Hepatocyte (in vitro differentiated cells): ENCODE measurements around the gene KNDC1. TPM values are rescaled to one million over a fixed set of nuclear protein-coding genes. Genes with fewer than 3 reads are reported as not detected.

Experiments used
- DNase-seq: peaks from one replicate; pipeline ENCODE4 v3.0.0-alpha.2; 2016; ENCODE audit warnings: low spot score
- H2AFZ ChIP-seq: fragments of 200-600 bp; sonication (generic); 2 replicates; pipeline ENCODE4 v1.6.0; 2016; ENCODE audit warnings: antibody characterized with exemption, mild to moderate bottlenecking
- H3K27ac ChIP-seq: fragments of 200-600 bp; sonication (generic); 2 replicates; pipeline ENCODE4 v1.5.1; 2016; ENCODE audit warnings: mild to moderate bottlenecking
- H3K27me3 ChIP-seq: fragments of 200-600 bp; sonication (generic); 2 replicates; pipeline ENCODE4 v1.6.1; 2016
- H3K36me3 ChIP-seq: fragments of 200-600 bp; sonication (generic); replicated peaks from 2 replicates; pipeline ENCODE4 v1.5.1; 2016; ENCODE audit warnings: low read depth; ENCODE audit not compliant: insufficient read depth
- H3K4me1 ChIP-seq: fragments of 200-600 bp; sonication (generic); 2 replicates; pipeline ENCODE4 v1.5.1; 2016; ENCODE audit warnings: mild to moderate bottlenecking, moderate library complexity; ENCODE audit not compliant: insufficient read depth
- H3K4me2 ChIP-seq: fragments of 200-600 bp; sonication (generic); 2 replicates; pipeline ENCODE4 v1.6.0; 2016
- H3K4me3 ChIP-seq: fragments of 200-600 bp; sonication (generic); 2 replicates; pipeline ENCODE4 v1.5.1; 2016; ENCODE audit warnings: mild to moderate bottlenecking
- H3K79me2 ChIP-seq: fragments of 200-600 bp; sonication (generic); 2 replicates; pipeline ENCODE4 v1.6.0; 2017; ENCODE audit warnings: mild to moderate bottlenecking
- H3K9me2 ChIP-seq: fragments of 200-600 bp; sonication (generic); replicated peaks from 2 replicates; pipeline ENCODE4 v1.6.0; 2017; ENCODE audit warnings: mild to moderate bottlenecking; ENCODE audit not compliant: insufficient read depth
- H3K9me3 ChIP-seq: fragments of 200-600 bp; sonication (generic); 2 replicates; pipeline ENCODE4 v1.5.1; 2016; ENCODE audit warnings: low read depth, mild to moderate bottlenecking
- H4K20me1 ChIP-seq: fragments of 200-600 bp; sonication (generic); 2 replicates; pipeline ENCODE4 v1.6.0; 2016; ENCODE audit warnings: mild to moderate bottlenecking; ENCODE audit not compliant: insufficient read depth, poor library complexity, severe bottlenecking
- CTCF ChIP-seq: fragments of 200-600 bp; sonication (generic); IDR thresholded peaks from 2 replicates; pipeline ENCODE4 v1.5.1; 2016; ENCODE audit warnings: antibody characterized with exemption, mild to moderate bottlenecking; ENCODE audit not compliant: poor library complexity
- EZH2 ChIP-seq: fragments of 200-600 bp; sonication (generic); IDR thresholded peaks from 2 replicates; pipeline ENCODE4 v1.6.1; 2016; ENCODE audit warnings: antibody characterized with exemption, mild to moderate bottlenecking, borderline replicate concordance
- EZH2phosphoT487 ChIP-seq: fragments of 200-600 bp; sonication (generic); IDR thresholded peaks from one replicate; pipeline ENCODE4 v1.6.1; 2018; ENCODE audit warnings: antibody characterized with exemption, mild to moderate bottlenecking, low read depth, moderate library complexity; ENCODE audit not compliant: unreplicated experiment, severe bottlenecking
- WGBS: methylation state at CpG from one replicate; pipeline ENCODE4 v1.1.6; 2016; ENCODE audit warnings: low lambda C conversion rate; ENCODE audit errors: missing lambda C conversion rate; 5-methylcytosine and 5-hydroxymethylcytosine counted together
- polyA plus RNA-seq: library from polyadenylated mRNA; unstranded; fragments of >200 nt; fragmentation: Nextera tagmentation; extraction: Ambion mirVana; gene quantifications from 2 replicates; pipeline ENCODE4 v1.2.1, GENCODE V29; 2016
- total RNA-seq: library from RNA; depleted of rRNA; stranded (reverse); fragments of >200 nt; gene quantifications from 2 replicates; pipeline ENCODE4 v1.2.3, GENCODE V29; 2014

The KNDC1 gene
- total and polyA plus RNA-seq, 2 experiments from 2014 or later, result 3.8 to 4.3 TPM

GRCh38 chr10:133124357-133125211, 35.4 kb upstream of the KNDC1 start:
- WGBS, result 38% methylated on average over 45 of the region's 58 CpGs
- Histone ChIP-seq H3K4me2 (peak overlapping the region; percentile 71), H2AFZ (no peak overlapping the region), H4K20me1 (no peaks in the 10 kb centered on the region), H3K9me2 (no peaks in the 10 kb centered on the region), H3K4me3 (no peak overlapping the region), H3K27ac (no peak overlapping the region), H3K9me3 (no peaks in the 10 kb centered on the region), H3K4me1 (peaks cover 2% of the 10 kb centered on the region), H3K36me3 (no peaks in the 10 kb centered on the region), H3K27me3 (peaks cover 3% of the 10 kb centered on the region), H3K79me2 (no peaks in the 10 kb centered on the region)
- TF ChIP-seq EZH2phosphoT487, result no peak
- TF ChIP-seq EZH2, result no peak
- TF ChIP-seq CTCF, result peak; percentile 75
- DNase-seq, result peak; percentile 67

GRCh38 chr10:133125901-133126300, 34.1 kb upstream of the KNDC1 start:
- peaks cover 3% of the 10 kb centered on the region for H3K27me3 ChIP-seq
- WGBS, result 94% methylated on average over 9 of the region's 9 CpGs

GRCh38 chr10:133126431-133127290, 33.4 kb upstream of the KNDC1 start:
- Histone ChIP-seq H3K27me3 (peaks cover 3% of the 10 kb centered on the region), H3K4me1 (peaks cover 2% of the 10 kb centered on the region), H3K4me3 (no peak overlapping the region), H2AFZ (no peak overlapping the region), H3K36me3 (no peaks in the 10 kb centered on the region), H3K79me2 (no peaks in the 10 kb centered on the region), H4K20me1 (no peaks in the 10 kb centered on the region), H3K4me2 (no peak overlapping the region), H3K27ac (no peak overlapping the region), H3K9me2 (no peaks in the 10 kb centered on the region), H3K9me3 (no peaks in the 10 kb centered on the region)
- DNase-seq, result no peak
- WGBS, result 95% methylated on average over 40 of the region's 57 CpGs
- TF ChIP-seq CTCF (no peak), EZH2phosphoT487 (no peak), EZH2 (no peak)

More at GRCh38 chr10:133125901-133126300, 34.1 kb upstream of the KNDC1 start:
- H3K9me2 ChIP-seq, result no peaks in the 10 kb centered on the region
- no peak for DNase-seq
- no peak overlapping the region for H3K4me3 ChIP-seq
- H3K9me3 ChIP-seq, result no peaks in the 10 kb centered on the region
- peaks cover 2% of the 10 kb centered on the region for H3K4me1 ChIP-seq
- no peaks in the 10 kb centered on the region for H3K79me2 ChIP-seq
- H3K4me2 ChIP-seq, result no peak overlapping the region
- H3K27ac ChIP-seq, result no peak overlapping the region
- H3K36me3 ChIP-seq, result no peaks in the 10 kb centered on the region
- H4K20me1 ChIP-seq, result no peaks in the 10 kb centered on the region
- no peak for TF ChIP-seq EZH2phosphoT487
- TF ChIP-seq EZH2, result no peak
- no peak for TF ChIP-seq CTCF
- no peak overlapping the region for H2AFZ ChIP-seq
